Neural progenitor cell (in vitro differentiated cells): ENCODE data around the gene DEGS2. TPM values are rescaled to one million over a fixed set of nuclear protein-coding genes. Genes with fewer than 3 reads are reported as not detected.

ENCODE experiments used
- DNase-seq: peaks from one replicate; pipeline ENCODE4 v3.0.0-alpha.2; 2016; ENCODE audit warnings: low spot score
- H2AFZ ChIP-seq: fragments of 200-600 bp; sonication (generic); replicated peaks from 2 replicates; pipeline ENCODE4 v1.6.1; 2016; ENCODE audit warnings: antibody characterized with exemption
- H3F3A ChIP-seq: fragments of 200-600 bp; sonication (generic); 2 replicates; pipeline ENCODE4 v1.6.1; 2016; ENCODE audit warnings: antibody characterized with exemption, low read depth
- H3K27ac ChIP-seq: fragments of 200-600 bp; sonication (generic); 2 replicates; pipeline ENCODE4 v1.5.1; 2016; ENCODE audit warnings: mild to moderate bottlenecking
- H3K27me3 ChIP-seq: fragments of 200-600 bp; sonication (generic); 2 replicates; pipeline ENCODE4 v1.6.1; 2016; ENCODE audit warnings: mild to moderate bottlenecking, moderate library complexity
- H3K36me3 ChIP-seq: fragments of 200-600 bp; sonication (generic); 2 replicates; pipeline ENCODE4 v1.5.1; 2016
- H3K4me1 ChIP-seq: fragments of 200-600 bp; sonication (generic); 2 replicates; pipeline ENCODE4 v1.6.1; 2016; ENCODE audit warnings: mixed run types
- H3K4me2 ChIP-seq: fragments of 200-600 bp; sonication (generic); 2 replicates; pipeline ENCODE4 v1.6.1; 2016
- H3K4me3 ChIP-seq: fragments of 200-600 bp; sonication (generic); 2 replicates; pipeline ENCODE4 v1.5.1; 2016
- H3K79me2 ChIP-seq: fragments of 200-600 bp; sonication (generic); 2 replicates; pipeline ENCODE4 v1.6.1; 2016; ENCODE audit warnings: low read depth
- H3K9ac ChIP-seq: fragments of 200-600 bp; sonication (generic); 2 replicates; pipeline ENCODE4 v1.6.1; 2016
- H3K9me3 ChIP-seq: fragments of 200-600 bp; sonication (generic); 2 replicates; pipeline ENCODE4 v1.5.1; 2016; ENCODE audit warnings: low read depth
- H4K20me1 ChIP-seq: fragments of 200-600 bp; sonication (generic); 2 replicates; pipeline ENCODE4 v1.6.1; 2016; ENCODE audit warnings: low read depth
- H3K27ac Mint-ChIP-seq: 3 replicates; pipeline ENCODE4 v1.8.0; 2021; ENCODE audit warnings: mixed read lengths
- H3K27me3 Mint-ChIP-seq: 2 replicates; pipeline ENCODE4 v1.8.0; 2022; ENCODE audit warnings: low read depth, mild to moderate bottlenecking, inconsistent platforms, moderate library complexity, mixed read lengths; ENCODE audit not compliant: insufficient read depth
- H3K36me3 Mint-ChIP-seq: 3 replicates; pipeline ENCODE4 v1.8.0; 2021; ENCODE audit warnings: mixed read lengths
- H3K4me1 Mint-ChIP-seq: 3 replicates; pipeline ENCODE4 v1.8.0; 2021; ENCODE audit warnings: mixed read lengths
- H3K4me3 Mint-ChIP-seq: 3 replicates; pipeline ENCODE4 v1.8.0; 2021; ENCODE audit warnings: mild to moderate bottlenecking, moderate library complexity, mixed read lengths
- H3K9me3 Mint-ChIP-seq: 3 replicates; pipeline ENCODE4 v1.8.0; 2020; ENCODE audit warnings: mixed read lengths
- CTCF ChIP-seq: fragments of 200-600 bp; sonication (generic); IDR thresholded peaks from 2 replicates; pipeline ENCODE4 v1.5.1; 2017; ENCODE audit warnings: antibody characterized with exemption, mild to moderate bottlenecking
- EZH2 ChIP-seq: fragments of 200-600 bp; sonication (generic); IDR thresholded peaks from 2 replicates; pipeline ENCODE4 v1.6.1; 2017; ENCODE audit warnings: antibody characterized with exemption, mild to moderate bottlenecking, moderate library complexity
- EZH2phosphoT487 ChIP-seq: fragments of 200-600 bp; sonication (generic); IDR thresholded peaks from 2 replicates; pipeline ENCODE4 v1.6.1; 2017; ENCODE audit warnings: antibody characterized with exemption
- total RNA-seq: library from RNA; depleted of rRNA; stranded (reverse); fragments of >200 nt; gene quantifications from 2 replicates; pipeline ENCODE4 v1.2.3, GENCODE V29; 2015; ENCODE audit warnings: low replicate concordance

DEGS2 gene
- total RNA-seq, 1 donor from 2014 or later, result not detected

GRCh38 chr14:100122481-100123223, 36.8 kb downstream of the DEGS2 start:
- Histone ChIP-seq H4K20me1 (peaks cover 6% of the 10 kb centered on the region), H3K27me3 (no peaks in the 10 kb centered on the region), H3K36me3 (no peaks in the 10 kb centered on the region), H3K79me2 (no peaks in the 10 kb centered on the region), H3K4me1 (no peaks in the 10 kb centered on the region), H3F3A (no peaks in the 10 kb centered on the region), H2AFZ (no peak overlapping the region), H3K4me3 (no peak overlapping the region), H3K4me2 (no peak overlapping the region), H3K9me3 (no peaks in the 10 kb centered on the region), H3K27ac (no peak overlapping the region), H3K9ac (no peak overlapping the region)
- Mint-ChIP-seq H3K36me3 (peaks cover 11% of the 10 kb centered on the region), H3K27ac (no peak overlapping the region), H3K27me3 (peaks cover 2% of the 10 kb centered on the region), H3K4me1 (no peaks in the 10 kb centered on the region), H3K4me3 (no peak overlapping the region), H3K9me3 (no peaks in the 10 kb centered on the region)
- no peak for DNase-seq
- TF ChIP-seq EZH2phosphoT487, result no peak
- TF ChIP-seq CTCF, result no peak
- TF ChIP-seq EZH2, result no peak

- Histone ChIP-seq H3K27ac (no peak overlapping the region), H3F3A (no peaks in the 10 kb centered on the region), H2AFZ (no peak overlapping the region), H3K36me3 (no peaks in the 10 kb centered on the region), H3K9me3 (no peaks in the 10 kb centered on the region), H3K9ac (no peak overlapping the region), H3K27me3 (no peaks in the 10 kb centered on the region), H4K20me1 (peaks cover 6% of the 10 kb centered on the region), H3K79me2 (no peaks in the 10 kb centered on the region), H3K4me2 (no peak overlapping the region), H3K4me1 (no peaks in the 10 kb centered on the region), H3K4me3 (no peak overlapping the region)
- no peak for DNase-seq
- no peak for TF ChIP-seq EZH2phosphoT487
- TF ChIP-seq CTCF, result no peak
- no peak for TF ChIP-seq EZH2
- Mint-ChIP-seq H3K27ac (no peak overlapping the region), H3K36me3 (peaks cover 9% of the 10 kb centered on the region), H3K9me3 (no peaks in the 10 kb centered on the region), H3K27me3 (peaks cover 2% of the 10 kb centered on the region), H3K4me3 (no peak overlapping the region), H3K4me1 (no peaks in the 10 kb centered on the region)
These were observed 37.6 kb downstream of the DEGS2 start for GRCh38 chr14:100121643-100122480.

- H3K4me3 Mint-ChIP-seq, result no peak overlapping the region
- peaks cover 4% of the 10 kb centered on the region for H3K4me1 ChIP-seq
- peaks cover 9% of the 10 kb centered on the region for H4K20me1 ChIP-seq
- peaks cover 4% of the 10 kb centered on the region for H3K4me1 Mint-ChIP-seq
- H3K9me3 ChIP-seq, result no peaks in the 10 kb centered on the region
- no peak for DNase-seq
- H3K4me2 ChIP-seq, result no peak overlapping the region
- no peaks in the 10 kb centered on the region for H3F3A ChIP-seq
- no peaks in the 10 kb centered on the region for H3K36me3 ChIP-seq
- H3K4me3 ChIP-seq, result no peak overlapping the region
- H3K27me3 Mint-ChIP-seq, result peaks cover 2% of the 10 kb centered on the region
- H3K27ac Mint-ChIP-seq, result peak overlapping the region; percentile 6
- no peak overlapping the region for H3K9ac ChIP-seq
- no peak for TF ChIP-seq EZH2
- TF ChIP-seq CTCF, result no peak
- TF ChIP-seq EZH2phosphoT487, result no peak
- H3K27ac ChIP-seq, result no peak overlapping the region
- no peak overlapping the region for H2AFZ ChIP-seq
- no peaks in the 10 kb centered on the region for H3K79me2 ChIP-seq
- no peaks in the 10 kb centered on the region for H3K27me3 ChIP-seq
- H3K9me3 Mint-ChIP-seq, result no peaks in the 10 kb centered on the region
- H3K36me3 Mint-ChIP-seq, result peaks cover 13% of the 10 kb centered on the region
These were observed 38.7 kb downstream of the DEGS2 start for GRCh38 chr14:100120522-100121269.
